H9 (cell line): ENCODE results near the gene ERH. TPM values are rescaled to one million over a fixed set of nuclear protein-coding genes. Genes with fewer than 3 reads are reported as not detected.

ENCODE experiments used
- DNase-seq: peaks from one replicate; pipeline ENCODE4 v3.0.0-alpha.2; 2017
- H2AFZ ChIP-seq: one replicate; pipeline ENCODE4 v1.6.1; 2013; ENCODE audit warnings: mild to moderate bottlenecking, low read length, control low read depth, moderate library complexity
- H2AK5ac ChIP-seq: 2 replicates; pipeline ENCODE4 v1.6.1; 2013; ENCODE audit warnings: low read length, control low read depth, mixed read lengths; ENCODE audit not compliant: insufficient read length
- H2BK120ac ChIP-seq: one replicate; pipeline ENCODE4 v1.6.1; 2013; ENCODE audit warnings: low read depth, mild to moderate bottlenecking, low read length, control low read depth, inconsistent platforms; ENCODE audit not compliant: poor library complexity, severe bottlenecking
- H2BK12ac ChIP-seq: 2 replicates; pipeline ENCODE4 v1.6.1; 2013; ENCODE audit warnings: low read length, control low read depth, mixed read lengths, low read depth; ENCODE audit not compliant: insufficient read length
- H2BK15ac ChIP-seq: 2 replicates; pipeline ENCODE4 v1.6.1; 2013; ENCODE audit warnings: low read depth, low read length, control low read depth
- H2BK20ac ChIP-seq: one replicate; pipeline ENCODE4 v1.6.1; 2013; ENCODE audit warnings: low read depth, mild to moderate bottlenecking, low read length, control low read depth, inconsistent platforms; ENCODE audit not compliant: poor library complexity, severe bottlenecking
- H2BK5ac ChIP-seq: 2 replicates; pipeline ENCODE4 v1.6.1; 2013; ENCODE audit warnings: low read length, control low read depth, mixed read lengths; ENCODE audit not compliant: insufficient read length
- H3K14ac ChIP-seq: 2 replicates; pipeline ENCODE4 v1.6.1; 2013; ENCODE audit warnings: low read length, control low read depth; ENCODE audit not compliant: insufficient read depth
- H3K18ac ChIP-seq: 2 replicates; pipeline ENCODE4 v1.6.1; 2013; ENCODE audit warnings: low read depth, mild to moderate bottlenecking, mixed read lengths, low read length, control low read depth; ENCODE audit not compliant: insufficient read length
- H3K23ac ChIP-seq: 2 replicates; pipeline ENCODE4 v1.6.1; 2013; ENCODE audit warnings: low read length, control low read depth, mixed read lengths, low read depth; ENCODE audit not compliant: insufficient read length
- H3K23me2 ChIP-seq: 2 replicates; pipeline ENCODE4 v1.6.1; 2013; ENCODE audit warnings: low read depth, mild to moderate bottlenecking, mixed read lengths, low read length, control low read depth; ENCODE audit not compliant: insufficient read length, poor library complexity, severe bottlenecking
- H3K27ac ChIP-seq: 2 replicates; pipeline ENCODE4 v1.5.1; 2013; ENCODE audit warnings: low read length, control low read depth, mixed read lengths, low read depth; ENCODE audit not compliant: insufficient read length
- H3K27me3 ChIP-seq: 2 replicates; pipeline ENCODE4 v1.6.1; 2013; ENCODE audit warnings: low read length, control low read depth, inconsistent platforms; ENCODE audit not compliant: insufficient read depth
- H3K4ac ChIP-seq: 2 replicates; pipeline ENCODE4 v1.6.1; 2013; ENCODE audit warnings: low read depth, mild to moderate bottlenecking, control low read depth, inconsistent platforms, low read length, moderate library complexity
- H3K4me1 ChIP-seq: 2 replicates; pipeline ENCODE4 v1.6.1; 2013; ENCODE audit warnings: low read length, control low read depth, inconsistent platforms; ENCODE audit not compliant: insufficient read depth
- H3K4me2 ChIP-seq: 2 replicates; pipeline ENCODE4 v1.6.1; 2013; ENCODE audit warnings: low read length, control low read depth, mixed read lengths; ENCODE audit not compliant: insufficient read length, insufficient read depth
- H3K56ac ChIP-seq: 2 replicates; pipeline ENCODE4 v1.6.1; 2013; ENCODE audit warnings: low read depth, mild to moderate bottlenecking, mixed read lengths, low read length, control low read depth; ENCODE audit not compliant: insufficient read length
- H3K79me1 ChIP-seq: 2 replicates; pipeline ENCODE4 v1.6.1; 2013; ENCODE audit warnings: low read depth, mild to moderate bottlenecking, moderate library complexity, low read length, control low read depth, inconsistent platforms; ENCODE audit not compliant: insufficient read depth, poor library complexity, severe bottlenecking
- H3K79me2 ChIP-seq: 2 replicates; pipeline ENCODE4 v1.6.1; 2013; ENCODE audit warnings: low read length, control low read depth, inconsistent platforms; ENCODE audit not compliant: insufficient read depth
- H3K9ac ChIP-seq: 2 replicates; pipeline ENCODE4 v1.6.1; 2013; ENCODE audit warnings: low read length, control low read depth, mixed read lengths; ENCODE audit not compliant: insufficient read length; ENCODE audit errors: extremely low read depth
- H3K9me3 ChIP-seq: one replicate; pipeline ENCODE4 v1.6.1; 2013; ENCODE audit warnings: low read depth, low read length, inconsistent platforms; ENCODE audit not compliant: control insufficient read depth
- H3T11ph ChIP-seq: one replicate; pipeline ENCODE4 v1.6.1; 2013; ENCODE audit warnings: mild to moderate bottlenecking, low read length, control low read depth, inconsistent platforms
- H4K20me1 ChIP-seq: one replicate; pipeline ENCODE4 v1.6.1; 2013; ENCODE audit not compliant: control insufficient read depth, insufficient read length, insufficient read depth
- H4K5ac ChIP-seq: 2 replicates; pipeline ENCODE4 v1.6.1; 2013; ENCODE audit warnings: low read depth, mild to moderate bottlenecking, mixed read lengths, low read length, control low read depth; ENCODE audit not compliant: insufficient read length
- H4K8ac ChIP-seq: replicated peaks from 2 replicates; pipeline ENCODE4 v1.6.1; 2013; ENCODE audit warnings: low read length, control low read depth, mixed read lengths, low read depth; ENCODE audit not compliant: insufficient read length
- H4K91ac ChIP-seq: 2 replicates; pipeline ENCODE4 v1.6.1; 2013; ENCODE audit warnings: low read depth, mild to moderate bottlenecking, moderate library complexity, mixed read lengths, low read length, control low read depth; ENCODE audit not compliant: insufficient read length
- H3K27ac Mint-ChIP-seq, 3 experiments: 2 replicates in 2 of 3; 3 replicates in 1 of 3; pipeline ENCODE4 v1.8.0; 2020 to 2021; ENCODE audit warnings: mixed read lengths in 3 of 3, mild to moderate bottlenecking in 1 of 3, moderate library complexity in 1 of 3
- H3K27me3 Mint-ChIP-seq: 2 replicates; pipeline ENCODE4 v1.8.0; 2021; ENCODE audit warnings: low read depth, mild to moderate bottlenecking, moderate library complexity, mixed read lengths
- H3K36me3 Mint-ChIP-seq, 3 experiments: 2 replicates in 2 of 3; 3 replicates in 1 of 3; pipeline ENCODE4 v1.8.0; 2020 to 2021; ENCODE audit warnings: low read depth in 3 of 3, mixed read lengths in 3 of 3; ENCODE audit not compliant: insufficient read depth in 1 of 3
- H3K4me1 Mint-ChIP-seq, 2 experiments: 2 replicates each; pipeline ENCODE4 v1.8.0; 2020; ENCODE audit warnings: mixed read lengths in 2 of 2
- H3K4me3 Mint-ChIP-seq, 2 experiments: 2 replicates in 1 of 2; 3 replicates in 1 of 2; pipeline ENCODE4 v1.8.0; 2020 to 2021; ENCODE audit warnings: mild to moderate bottlenecking in 2 of 2, mixed read lengths in 2 of 2, moderate library complexity in 1 of 2
- H3K9me3 Mint-ChIP-seq, 2 experiments: 2 replicates in 1 of 2; 3 replicates in 1 of 2; pipeline ENCODE4 v1.8.0; 2020; ENCODE audit warnings: mild to moderate bottlenecking in 2 of 2, mixed read lengths in 2 of 2, moderate library complexity in 1 of 2
- WGBS: extraction: QIAGEN DNeasy Blood & Tissue Kit; methylation state at CpG from one replicate; pipeline ENCODE4 v1.1.7; 2013; ENCODE audit warnings: missing lambda C conversion rate, low lambda C conversion rate, mixed read lengths; ENCODE audit not compliant: insufficient read length; ENCODE audit errors: extremely low coverage; 5-methylcytosine and 5-hydroxymethylcytosine counted together
- total RNA-seq: library from RNA; stranded (reverse); gene quantifications from 2 replicates; pipeline ENCODE4 v1.2.1, GENCODE V29; 2021
- TF ChIP-seq, protein P1 (sequence below): fragments of 200-600 bp; sonication (generic); conservative IDR thresholded peaks from 3 replicates; pipeline ENCODE4 v1.8.0; 2021; ENCODE audit warnings: antibody characterized with exemption, mild to moderate bottlenecking

ERH gene
- total RNA-seq, 1 experiment from 2014 or later = 443 TPM

- Histone ChIP-seq H3K27ac (no peak overlapping the region), H3K79me2 (no peaks in the 10 kb centered on the region), H4K5ac (no peak overlapping the region), H3K9ac (no peak overlapping the region), H4K91ac (no peak overlapping the region), H2BK120ac (no peak overlapping the region), H3K4me2 (no peak overlapping the region), H3K4ac (no peak overlapping the region), H2BK15ac (no peak overlapping the region), H3K79me1 (no peaks in the 10 kb centered on the region), H3K4me1 (no peaks in the 10 kb centered on the region), H2BK12ac (no peak overlapping the region), H4K20me1 (no peaks in the 10 kb centered on the region), H2AK5ac (no peak overlapping the region), H2BK20ac (no peak overlapping the region), H3K18ac (no peak overlapping the region), H3K23ac (no peak overlapping the region), H3T11ph (no peak overlapping the region), H3K56ac (no peak overlapping the region), H4K8ac (no peak overlapping the region), H2AFZ (no peak overlapping the region), H3K14ac (no peak overlapping the region), H3K27me3 (no peaks in the 10 kb centered on the region), H3K9me3 (no peaks in the 10 kb centered on the region), H2BK5ac (no peak overlapping the region), H3K23me2 (no peaks in the 10 kb centered on the region)
- Mint-ChIP-seq H3K36me3 (no peaks in the 10 kb centered on the region), H3K27ac (no peak overlapping the region), H3K4me1 (peaks cover 10 to 13% of the 10 kb centered on the region in 2 experiments), H3K9me3 (no peaks in the 10 kb centered on the region), H3K27me3 (no peaks in the 10 kb centered on the region; the same call in 1 of the 2 replicates), H3K4me3 (no peak overlapping the region)
- DNase-seq = no peak
- no CpG with 5 or more reads among the region's 6 CpGs for WGBS
- TF ChIP-seq, protein P1, sequence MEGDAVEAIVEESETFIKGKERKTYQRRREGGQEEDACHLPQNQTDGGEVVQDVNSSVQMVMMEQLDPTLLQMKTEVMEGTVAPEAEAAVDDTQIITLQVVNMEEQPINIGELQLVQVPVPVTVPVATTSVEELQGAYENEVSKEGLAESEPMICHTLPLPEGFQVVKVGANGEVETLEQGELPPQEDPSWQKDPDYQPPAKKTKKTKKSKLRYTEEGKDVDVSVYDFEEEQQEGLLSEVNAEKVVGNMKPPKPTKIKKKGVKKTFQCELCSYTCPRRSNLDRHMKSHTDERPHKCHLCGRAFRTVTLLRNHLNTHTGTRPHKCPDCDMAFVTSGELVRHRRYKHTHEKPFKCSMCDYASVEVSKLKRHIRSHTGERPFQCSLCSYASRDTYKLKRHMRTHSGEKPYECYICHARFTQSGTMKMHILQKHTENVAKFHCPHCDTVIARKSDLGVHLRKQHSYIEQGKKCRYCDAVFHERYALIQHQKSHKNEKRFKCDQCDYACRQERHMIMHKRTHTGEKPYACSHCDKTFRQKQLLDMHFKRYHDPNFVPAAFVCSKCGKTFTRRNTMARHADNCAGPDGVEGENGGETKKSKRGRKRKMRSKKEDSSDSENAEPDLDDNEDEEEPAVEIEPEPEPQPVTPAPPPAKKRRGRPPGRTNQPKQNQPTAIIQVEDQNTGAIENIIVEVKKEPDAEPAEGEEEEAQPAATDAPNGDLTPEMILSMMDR = no peak
Observed at GRCh38 chr14:69355607-69356281, 42.4 kb downstream of the ERH start.
